ENCODE data around the gene GPC5.
"Not testable (repeated sequence)": the region's sequence is repeated elsewhere in the genome, so short reads cannot be mapped to it uniquely, and the experiment has no call there.

Gene GPC5

DNA sequence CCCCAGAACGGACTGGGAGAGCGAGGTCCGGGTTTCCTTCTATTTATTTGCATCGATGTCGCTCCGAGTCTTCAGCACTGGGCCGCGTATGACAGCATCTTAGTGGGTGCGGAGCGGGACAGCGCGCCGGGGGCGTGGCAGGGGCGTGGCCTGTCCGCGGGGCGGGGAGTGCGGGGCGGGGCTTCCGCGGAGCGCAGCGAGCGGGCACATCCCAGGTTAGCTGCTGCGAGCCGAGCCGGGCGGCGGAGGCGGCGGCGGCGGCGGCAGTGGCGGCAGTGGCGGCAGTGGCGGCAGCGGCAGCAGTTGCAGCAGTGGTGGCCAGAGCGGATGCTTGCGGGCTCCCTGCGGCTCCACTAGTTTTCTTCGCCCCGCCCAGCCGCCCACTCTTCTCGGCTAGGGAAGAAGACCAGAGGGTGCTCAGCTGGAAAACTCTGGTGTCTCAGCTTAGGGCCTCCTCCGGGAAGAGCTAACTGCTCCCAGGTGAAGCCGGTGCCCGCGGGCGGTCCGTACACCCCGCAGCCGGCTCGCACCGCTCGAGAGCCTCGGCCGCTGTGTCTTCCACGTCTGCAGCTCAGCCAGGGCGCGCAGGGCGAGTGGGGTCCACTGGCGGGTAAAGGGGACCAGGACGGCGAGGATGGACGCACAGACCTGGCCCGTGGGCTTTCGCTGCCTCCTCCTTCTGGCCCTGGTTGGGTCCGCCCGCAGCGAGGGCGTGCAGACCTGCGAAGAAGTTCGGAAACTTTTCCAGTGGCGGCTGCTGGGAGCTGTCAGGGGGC, at the start of gene GPC5:
Gene GPC5, plus strand, starts transcription at position 209 of the 776 bp plus-strand sequence.
- peak; percentile 76 for DNase-seq

DNA sequence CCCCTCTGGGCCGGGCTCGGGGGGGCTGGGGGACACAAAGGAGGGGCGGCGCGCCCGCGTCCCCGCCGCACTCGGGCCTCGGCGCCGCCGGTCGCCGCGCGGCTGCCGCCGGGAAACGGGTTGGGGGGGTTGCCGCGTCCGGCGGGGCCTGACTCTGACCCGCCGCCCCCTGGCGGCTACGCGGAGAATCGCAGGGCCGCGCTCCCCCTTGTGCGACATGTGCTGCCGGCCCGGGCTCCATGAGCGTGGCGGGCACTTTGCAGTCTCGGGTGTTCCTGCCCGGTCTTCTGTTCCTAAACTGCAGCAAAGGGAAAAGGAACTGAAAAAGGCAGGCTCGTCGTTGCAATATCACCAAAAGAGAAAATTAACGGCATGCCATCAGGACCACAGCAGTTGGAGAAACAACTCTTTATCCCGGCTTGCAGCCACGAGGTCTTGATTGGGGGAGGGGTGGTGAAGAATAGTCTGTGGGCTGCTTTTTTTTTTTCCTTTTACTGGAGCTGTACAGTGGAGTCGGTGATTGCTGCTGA, 49.5 kb upstream of the GPC5 start:
- DNase-seq: peak; percentile 89

DNA sequence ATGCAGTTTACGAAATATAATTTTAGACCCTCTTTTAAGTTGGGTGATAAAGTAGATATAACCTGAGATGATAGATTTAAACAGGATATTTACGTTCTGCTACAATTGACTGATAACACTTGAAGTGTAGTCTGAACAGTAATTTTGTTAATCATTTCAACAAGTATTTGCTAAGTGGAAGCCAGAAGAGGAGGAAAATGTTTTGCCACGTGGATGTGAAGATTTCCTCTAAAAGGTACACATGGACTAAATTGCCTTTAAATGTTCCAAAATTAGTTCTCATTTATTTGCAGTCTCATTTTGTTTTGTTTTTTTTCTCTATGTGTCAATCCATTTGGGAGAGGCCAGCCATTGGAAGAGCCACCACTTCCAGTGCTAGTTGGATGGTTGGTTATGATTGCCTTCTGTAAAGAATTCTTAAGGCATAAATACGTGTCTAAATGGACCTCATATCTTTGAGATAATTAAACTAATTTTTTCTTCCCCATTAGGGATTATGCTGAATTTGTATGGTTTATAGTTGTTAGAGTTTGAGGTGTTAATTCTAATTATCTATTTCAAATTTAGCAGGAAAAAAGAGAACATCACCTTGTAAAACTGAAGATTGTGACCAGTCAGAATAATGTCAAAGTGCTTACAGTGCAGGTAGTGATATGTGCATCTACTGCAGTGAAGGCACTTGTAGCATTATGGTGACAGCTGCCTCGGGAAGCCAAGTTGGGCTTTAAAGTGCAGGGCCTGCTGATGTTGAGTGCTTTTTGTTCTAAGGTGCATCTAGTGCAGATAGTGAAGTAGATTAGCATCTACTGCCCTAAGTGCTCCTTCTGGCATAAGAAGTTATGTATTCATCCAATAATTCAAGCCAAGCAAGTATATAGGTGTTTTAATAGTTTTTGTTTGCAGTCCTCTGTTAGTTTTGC, 48.2 kb upstream of the GPC5 start:
- no peak for DNase-seq

DNA sequence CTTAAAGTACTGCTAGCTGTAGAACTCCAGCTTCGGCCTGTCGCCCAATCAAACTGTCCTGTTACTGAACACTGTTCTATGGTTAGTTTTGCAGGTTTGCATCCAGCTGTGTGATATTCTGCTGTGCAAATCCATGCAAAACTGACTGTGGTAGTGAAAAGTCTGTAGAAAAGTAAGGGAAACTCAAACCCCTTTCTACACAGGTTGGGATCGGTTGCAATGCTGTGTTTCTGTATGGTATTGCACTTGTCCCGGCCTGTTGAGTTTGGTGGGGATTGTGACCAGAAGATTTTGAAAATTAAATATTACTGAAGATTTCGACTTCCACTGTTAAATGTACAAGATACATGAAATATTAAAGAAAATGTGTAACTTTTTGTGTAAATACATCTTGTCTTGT, 47.3 kb upstream of the GPC5 start:
- DNase-seq: no peak

DNA sequence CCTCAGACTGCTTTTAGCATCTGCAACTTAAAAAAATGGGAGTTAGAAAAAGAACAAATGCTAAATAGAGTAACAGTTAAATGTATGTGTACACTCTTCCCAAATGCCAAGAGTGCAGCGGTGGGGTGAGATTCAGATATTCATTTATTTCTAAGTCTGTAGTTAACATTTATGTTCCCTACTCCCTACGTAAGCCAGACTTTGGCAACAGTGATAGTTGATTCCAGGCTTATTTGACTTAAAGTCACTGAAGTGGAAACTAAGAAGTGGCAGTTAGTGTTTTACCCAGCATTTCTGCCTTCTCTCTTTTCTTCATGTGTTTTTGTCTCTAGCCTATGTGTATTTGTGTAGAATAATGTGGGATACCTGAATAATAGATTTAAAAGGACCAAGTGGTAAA, 46.4 kb upstream of the GPC5 start:
- DNase-seq: no peak

DNA sequence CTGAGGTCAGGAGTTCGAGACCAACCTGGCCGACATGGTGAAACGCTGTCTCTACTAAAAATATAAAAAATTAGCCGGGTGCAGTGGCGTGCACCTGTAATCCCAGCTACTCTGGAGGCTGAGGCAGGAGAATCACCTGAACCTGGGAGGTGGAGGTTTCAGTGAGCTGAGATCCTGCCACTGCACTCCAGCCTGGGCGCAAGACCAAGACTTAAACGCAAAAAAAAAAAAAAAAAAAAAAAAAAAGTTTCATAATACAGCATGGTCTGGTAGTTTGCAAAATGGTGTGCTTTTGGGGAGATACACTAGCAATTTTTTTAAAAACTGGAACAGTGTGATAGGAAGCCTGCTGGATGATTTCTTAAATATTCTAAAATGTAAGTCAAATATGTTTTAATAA, 45.5 kb upstream of the GPC5 start:
- not testable (repeated sequence) for DNase-seq

DNA sequence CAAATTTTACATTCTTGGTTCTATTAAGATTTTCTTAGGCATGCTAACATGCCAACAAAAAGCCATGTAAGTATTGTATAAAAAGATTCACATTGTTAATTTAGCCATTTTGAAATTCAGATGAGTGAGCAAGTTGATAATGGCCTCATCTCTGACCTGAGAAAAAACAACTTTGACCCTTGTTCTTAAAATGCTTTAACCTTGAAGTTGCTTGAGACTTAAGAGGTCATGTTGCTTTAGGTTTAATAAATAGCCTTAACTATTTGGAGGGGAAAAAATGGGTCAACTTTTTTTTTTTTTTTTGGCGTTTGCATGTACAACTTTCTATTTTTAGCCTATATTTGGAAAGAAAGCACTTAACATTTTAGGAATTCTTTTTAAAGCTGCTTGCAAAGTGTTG, 44.9 kb upstream of the GPC5 start:
- DNase-seq: no peak

DNA sequence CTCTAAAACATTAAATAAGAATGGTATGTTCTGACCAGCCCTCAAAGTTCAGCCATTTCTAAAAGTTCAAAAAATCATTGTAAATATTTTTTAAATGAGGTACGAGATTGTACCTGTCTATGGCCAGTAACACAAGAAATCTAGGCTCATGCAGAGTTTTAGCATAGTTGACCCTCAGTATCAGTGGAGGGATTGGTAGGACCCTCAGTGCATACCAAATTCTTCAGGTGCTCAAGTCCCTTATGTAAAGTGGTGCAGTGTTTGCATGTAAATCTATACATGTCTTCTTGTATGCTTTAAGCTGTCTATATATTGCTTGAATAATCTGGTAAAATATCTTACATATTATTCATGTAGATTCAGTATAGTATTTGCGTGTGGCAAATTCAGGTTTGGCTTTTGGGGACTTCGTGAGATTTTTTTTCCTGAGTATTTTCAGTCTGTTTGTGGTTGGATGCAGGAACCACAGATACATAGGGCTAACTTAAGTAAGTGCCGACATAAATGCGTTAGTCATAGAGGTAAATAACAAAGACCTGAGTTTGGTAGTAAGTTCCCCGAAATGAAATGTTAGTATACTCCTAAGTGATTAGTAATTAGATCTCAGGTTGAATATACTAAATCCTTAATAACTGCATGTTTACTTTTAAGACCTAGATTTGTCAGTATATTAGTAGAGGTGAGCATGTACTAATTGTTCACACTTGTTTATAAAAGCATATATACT, 43.2 kb upstream of the GPC5 start:
- DNase-seq: no peak

DNA sequence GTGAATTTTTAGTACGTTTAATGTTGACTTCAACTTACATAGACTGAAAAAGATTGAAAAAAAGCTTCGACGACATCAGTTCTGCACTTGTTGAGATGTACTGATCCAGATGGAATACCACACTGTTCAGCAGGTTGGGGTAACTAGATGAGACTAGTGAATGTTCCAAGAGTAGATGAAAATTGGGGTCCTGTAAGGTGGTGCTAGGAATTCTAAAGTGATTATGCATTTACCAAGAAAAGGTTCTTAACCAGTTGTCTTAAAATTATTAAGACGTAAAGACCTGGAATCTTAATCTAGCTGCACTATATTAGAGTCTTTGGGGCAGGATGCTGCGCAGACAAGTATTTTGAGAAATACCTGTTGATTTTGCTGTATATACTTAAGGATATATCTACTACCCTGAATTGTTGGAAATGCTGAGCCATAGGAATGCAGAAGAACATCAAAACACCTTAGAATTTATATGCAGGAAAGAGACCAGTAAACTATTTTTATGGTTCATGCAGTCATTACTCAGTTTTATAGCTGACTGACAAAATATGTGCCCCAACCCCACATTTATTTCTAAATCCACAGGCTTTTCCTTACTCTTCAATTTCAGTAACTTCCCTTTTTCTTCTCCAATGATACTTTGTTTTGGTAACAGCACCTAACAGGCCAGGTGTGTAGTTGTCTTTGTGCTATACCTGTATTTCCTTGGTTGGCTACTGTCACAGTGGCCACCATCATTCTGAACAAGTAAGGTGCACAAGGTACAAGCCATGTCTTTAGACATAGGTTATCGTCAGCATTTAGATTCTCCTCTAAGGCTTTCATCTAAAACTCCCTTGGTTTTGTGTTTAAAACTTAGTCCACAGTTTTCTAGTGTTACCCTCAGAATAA, 42.4 kb upstream of the GPC5 start:
- DNase-seq: no peak

DNA sequence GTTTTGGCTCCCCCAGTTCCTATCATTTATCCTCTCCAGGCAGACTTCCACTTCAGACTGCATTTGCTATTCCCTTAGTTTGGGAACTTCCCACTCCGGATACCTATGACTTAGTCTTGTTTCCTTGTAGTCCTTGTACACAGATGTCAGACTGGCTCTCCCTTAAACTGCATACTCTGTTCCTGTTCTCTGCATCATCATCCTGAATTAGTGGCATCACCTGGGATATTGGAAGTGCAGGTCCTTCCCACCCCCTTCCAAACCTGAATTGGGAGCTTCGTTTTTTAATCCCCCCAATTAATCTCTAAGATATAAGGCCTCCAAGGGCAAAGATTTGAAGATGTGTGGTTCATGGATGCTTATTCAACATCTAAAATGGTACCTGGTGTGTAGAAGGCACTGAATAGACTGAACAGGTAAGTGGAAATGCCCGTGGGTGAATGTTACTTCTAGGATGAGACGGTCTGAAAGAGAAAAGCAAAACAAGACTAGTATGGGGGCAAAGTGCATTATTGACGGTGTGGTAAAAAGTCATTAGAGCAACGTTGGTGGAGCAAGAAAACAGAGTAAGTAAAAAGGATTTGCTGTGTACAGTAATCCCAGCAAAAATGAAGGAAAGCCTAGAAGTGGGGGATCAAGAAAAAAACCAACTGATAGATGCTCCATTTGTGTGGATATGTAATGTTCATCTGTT, 41.4 kb upstream of the GPC5 start:
- no peak for DNase-seq

DNA sequence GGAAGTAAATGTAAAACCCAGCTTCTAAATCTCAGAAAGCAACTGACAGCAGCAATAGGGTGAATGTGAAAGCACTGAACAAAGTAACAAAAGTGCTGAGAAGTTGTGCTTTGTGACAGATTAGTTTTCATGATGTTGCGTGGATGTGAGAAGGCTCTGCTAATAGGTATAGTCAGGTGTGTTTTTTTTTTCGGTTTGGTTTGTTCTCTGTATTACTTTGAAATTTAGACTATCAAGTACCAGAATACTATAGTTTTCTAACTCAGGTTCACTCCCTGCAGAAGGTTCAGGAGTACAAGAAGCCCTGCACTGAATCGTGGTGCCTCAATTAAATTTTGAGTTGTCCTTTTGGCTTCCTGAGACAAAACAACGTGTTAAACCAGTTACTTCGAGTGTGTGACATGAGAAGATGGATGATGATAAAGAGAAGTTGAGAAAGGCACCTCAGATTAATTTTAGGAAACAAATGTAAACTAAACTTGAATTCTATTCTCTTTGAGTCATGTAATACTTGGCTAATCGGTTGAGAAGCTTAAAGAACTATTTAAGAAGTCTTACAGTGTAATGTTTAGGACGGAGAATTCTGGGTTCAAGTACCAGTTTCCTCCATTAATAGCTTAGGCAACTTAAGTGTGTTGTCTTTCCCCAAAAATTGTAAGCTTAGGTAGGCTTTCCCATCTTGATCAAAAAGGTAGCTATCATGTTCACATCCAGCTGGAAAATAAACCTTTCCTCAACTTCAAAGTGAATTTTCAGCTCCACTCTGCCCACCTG, 40.6 kb upstream of the GPC5 start:
- DNase-seq: no peak

DNA sequence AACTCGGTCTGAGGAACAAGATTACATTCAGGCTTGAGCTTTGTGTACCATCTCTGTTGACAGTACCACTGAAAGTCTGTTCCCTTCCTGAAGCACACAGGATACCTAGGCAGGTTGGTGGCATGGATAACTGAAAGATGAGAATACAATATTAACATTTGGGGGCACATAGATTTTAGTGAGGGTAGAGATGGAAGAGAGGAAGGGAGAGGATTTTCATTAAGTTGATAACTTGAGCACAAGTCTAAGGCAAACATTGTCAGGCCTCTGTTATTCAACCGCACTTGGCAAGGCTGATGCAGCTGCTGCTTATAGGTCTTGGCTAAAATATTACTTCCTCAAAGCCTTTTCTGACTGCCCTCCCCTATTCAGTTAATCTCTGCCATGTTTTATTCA, 40.0 kb upstream of the GPC5 start:
- no peak for DNase-seq

DNA sequence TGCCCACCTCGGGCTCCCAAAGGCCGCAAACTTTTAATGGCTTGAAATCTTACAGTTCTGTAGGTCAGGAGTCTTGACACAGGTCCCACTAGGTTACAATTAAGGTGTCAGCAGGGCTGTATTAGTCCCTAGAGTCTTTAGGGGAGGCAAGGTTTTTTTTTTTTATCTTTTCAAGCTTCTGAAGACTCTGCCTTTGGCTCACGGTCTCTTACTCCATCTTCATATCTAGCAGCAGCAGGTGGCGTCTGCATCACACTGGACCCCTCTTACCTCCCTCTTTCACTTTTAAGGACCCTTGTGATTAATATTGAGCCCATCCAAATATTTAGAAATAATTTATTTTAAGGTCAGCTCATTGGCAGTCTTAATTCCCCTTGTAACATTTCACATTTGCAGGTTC, 39.3 kb upstream of the GPC5 start:
- no peak for DNase-seq

DNA sequence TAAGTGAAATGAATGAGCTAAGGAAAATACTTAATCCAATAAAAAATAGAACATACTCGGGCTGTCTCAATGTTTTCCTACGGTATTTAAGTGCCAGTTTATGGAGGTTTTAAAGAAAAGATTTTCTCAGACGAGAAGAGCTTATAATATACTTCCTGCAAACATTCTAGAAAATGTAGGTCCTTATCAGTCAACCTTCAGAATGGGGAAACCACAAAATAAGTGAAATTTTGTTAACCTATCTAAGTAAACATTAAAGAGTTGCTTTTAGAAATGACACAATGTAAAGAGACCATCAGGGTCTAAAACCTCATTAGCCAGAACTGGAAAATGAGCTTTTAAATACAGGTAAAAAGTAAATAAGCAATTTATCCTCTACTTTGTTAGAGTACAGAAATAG, 38.8 kb upstream of the GPC5 start:
- no peak for DNase-seq

DNA sequence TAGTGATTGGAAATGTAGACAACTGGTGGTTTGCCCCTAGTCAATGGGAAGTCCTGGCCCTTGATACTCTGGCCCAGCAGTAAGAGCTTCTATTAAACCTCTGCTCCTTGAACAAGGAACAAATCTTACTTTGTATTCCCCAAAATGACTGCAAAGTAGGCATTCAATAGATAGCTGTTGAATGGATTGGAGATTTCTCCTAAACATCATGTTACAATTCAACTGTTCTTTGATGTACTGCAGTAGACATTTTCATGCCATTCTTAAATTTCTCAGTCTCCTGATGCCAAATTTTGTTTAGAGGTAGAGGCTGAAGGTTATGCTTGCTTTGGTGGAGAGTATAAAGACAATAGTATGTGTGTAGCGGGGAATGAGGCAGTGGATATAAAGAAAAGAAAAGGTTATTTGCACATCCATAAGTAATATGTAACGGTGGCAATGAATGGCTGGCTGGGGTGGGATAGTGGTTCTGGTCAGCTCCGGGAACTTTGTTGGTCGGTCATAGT, 38.1 kb upstream of the GPC5 start:
- DNase-seq: no peak

DNA sequence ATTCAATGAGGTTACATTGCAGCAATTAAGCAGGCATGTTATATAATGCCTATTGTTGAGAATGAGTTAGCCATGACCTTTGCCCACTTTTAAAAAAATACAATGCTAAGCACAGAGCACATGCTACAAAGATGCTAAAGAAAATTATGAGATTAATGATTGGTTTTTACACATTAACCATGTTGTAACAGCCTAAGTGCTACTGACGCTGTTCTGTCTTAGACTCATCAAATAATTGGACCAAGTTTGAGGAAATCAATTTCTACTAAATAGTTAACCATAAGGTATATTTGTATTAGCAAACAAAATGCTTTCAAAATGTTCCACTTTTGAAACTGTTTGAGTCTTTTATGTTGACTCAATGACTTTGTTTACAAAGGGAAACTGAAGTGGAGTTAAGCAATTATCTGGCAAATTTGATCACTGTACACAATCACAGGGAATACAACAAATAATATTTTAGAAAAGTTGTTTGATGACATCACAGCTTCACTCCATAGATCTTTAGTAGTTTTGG, 36.6 kb upstream of the GPC5 start:
- no peak for DNase-seq

DNA sequence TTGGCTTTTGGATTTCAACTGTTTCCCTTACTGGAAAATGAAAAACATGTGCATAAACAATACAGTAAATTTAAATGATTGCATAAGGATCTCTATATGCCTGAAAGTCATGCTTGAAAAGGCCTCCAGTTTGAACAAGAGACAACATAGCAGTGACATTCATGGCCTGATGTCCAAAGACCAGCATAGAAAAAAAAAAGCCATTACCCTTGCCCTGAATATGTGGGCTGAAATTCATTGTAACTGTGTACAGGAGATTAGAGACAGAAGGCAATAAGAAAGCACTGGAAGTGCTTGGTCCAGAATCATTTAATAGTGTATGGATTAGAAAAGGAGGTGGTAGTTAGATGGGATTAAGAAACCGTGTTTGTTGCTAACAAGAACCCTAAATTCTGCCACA, 35.5 kb upstream of the GPC5 start:
- no peak for DNase-seq

DNA sequence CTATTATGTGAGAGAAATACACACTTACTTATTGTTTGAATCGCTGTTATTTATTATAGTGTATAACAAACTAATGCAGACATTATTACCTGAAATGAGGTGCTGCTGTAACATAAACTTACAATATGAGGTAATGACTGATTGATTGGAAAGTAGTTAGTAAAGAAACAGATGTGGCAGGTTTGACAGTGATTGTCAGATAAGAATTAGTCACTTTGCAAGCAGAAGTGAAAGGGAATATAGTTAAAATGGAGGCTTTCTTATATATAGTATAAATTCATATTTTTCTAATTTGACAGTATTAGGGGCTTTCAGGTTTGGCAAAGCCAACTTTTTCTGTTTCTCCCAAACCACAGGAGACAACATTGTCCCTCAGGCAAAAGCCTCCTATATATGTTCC, 30.3 kb upstream of the GPC5 start:
- no peak for DNase-seq

DNA sequence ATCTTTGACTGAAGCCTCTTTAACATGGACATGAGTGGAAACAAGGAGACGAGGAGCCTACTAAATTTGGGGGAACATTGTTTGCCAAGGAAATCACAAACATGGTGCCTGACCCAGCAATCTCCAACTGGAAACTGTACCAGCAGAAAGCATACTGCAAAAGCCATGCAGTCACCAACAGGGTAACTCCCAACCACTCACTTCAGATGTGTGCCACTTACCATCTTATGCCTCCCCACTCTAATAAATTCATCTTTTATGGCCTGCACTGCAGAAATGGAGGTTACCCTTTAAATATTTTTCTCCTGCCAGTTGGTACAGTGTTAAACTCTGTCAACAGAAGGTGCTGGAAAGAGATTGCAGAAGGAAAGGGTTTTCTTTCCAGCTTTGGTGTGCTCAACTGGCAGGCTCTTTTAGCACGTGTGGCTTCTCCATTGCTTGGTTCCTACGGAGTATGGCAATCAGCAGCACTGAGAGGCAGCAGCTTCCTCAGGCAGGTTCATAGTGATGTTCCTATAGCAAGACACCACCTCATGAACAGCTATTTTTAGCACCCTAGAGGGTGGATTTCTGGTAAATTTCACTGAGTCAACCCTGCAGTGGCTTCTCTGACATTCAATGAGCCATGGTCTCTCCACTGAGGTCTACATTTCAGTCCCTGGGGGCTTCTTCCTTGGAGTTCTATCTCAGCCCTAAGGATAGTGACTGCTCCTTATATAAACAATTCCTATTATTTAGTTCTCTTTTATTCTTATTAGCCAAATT, 29.6 kb upstream of the GPC5 start:
- no peak for DNase-seq

DNA sequence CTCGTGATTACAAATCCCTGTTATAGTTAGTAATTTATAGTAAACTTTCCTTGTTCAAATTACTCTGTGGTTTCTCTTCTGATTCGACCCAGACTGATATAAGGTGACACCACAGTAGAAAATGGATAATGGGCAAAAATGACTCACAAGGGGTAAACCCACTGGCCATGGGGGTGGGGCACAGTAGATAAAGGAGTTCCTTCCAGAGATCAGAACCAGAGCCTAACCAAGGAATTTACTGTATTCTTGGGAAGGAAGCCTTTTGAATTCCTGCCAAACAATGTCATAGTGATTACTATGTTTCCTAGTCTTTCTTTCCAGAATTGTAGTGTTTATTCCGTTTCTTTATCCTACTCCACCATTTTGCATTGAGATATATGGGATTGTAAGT, 29.0 kb upstream of the GPC5 start:
- no peak for DNase-seq

Data from RPMI8226 (cell line).